Measurements from ENCODE around the gene UTP25.

UTP25 gene

DNA sequence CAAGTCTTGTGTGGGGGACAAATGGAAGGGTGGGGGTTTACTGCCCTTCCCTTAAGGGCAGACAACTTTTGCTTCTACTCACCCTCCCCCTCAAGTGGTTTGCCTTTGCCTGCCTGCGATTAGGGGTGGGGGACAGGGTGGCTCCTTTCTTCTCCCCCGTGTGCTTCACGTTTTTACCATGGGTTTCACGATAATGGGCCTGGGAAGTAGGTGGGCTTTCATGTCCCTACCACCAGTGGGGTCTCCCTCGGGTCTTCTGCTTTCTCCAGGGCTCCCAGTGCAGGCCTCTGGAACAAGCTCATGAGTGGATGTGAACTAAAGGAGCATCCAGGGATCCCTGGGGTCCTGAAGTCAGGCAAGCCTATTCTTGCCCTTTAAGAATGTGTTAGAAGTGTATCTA is 21.6 kb downstream of the UTP25 start:
- Mint-ChIP-seq H3K36me3 (peaks cover 66% of the 10 kb centered on the region), H3K27me3 (no peaks in the 10 kb centered on the region), H3K4me1 (peaks cover 13% of the 10 kb centered on the region), H3K27ac (no peak overlapping the region), H3K4me3 (no peak overlapping the region), H3K9me3 (no peaks in the 10 kb centered on the region)
- no peak for ATAC-seq

GRCh38 chr1:209850342-209850979 is 22.7 kb downstream of the UTP25 start:
- H3K9me3 Mint-ChIP-seq, result no peaks in the 10 kb centered on the region
- no peak overlapping the region for H3K4me3 Mint-ChIP-seq
- H3K4me1 Mint-ChIP-seq, result peaks cover 13% of the 10 kb centered on the region
- H3K36me3 Mint-ChIP-seq, result peaks cover 60% of the 10 kb centered on the region
- peak overlapping the region; percentile 65 for H3K27ac Mint-ChIP-seq
- no peaks in the 10 kb centered on the region for H3K27me3 Mint-ChIP-seq
- ATAC-seq, result no peak

- Mint-ChIP-seq H3K27ac (no peak overlapping the region), H3K9me3 (no peaks in the 10 kb centered on the region), H3K27me3 (no peaks in the 10 kb centered on the region), H3K4me1 (peaks cover 13% of the 10 kb centered on the region), H3K36me3 (peaks cover 46% of the 10 kb centered on the region), H3K4me3 (no peak overlapping the region)
- ATAC-seq, result no peak
These were observed 25.9 kb downstream of the UTP25 start for GRCh38 chr1:209853676-209854075.

DNA sequence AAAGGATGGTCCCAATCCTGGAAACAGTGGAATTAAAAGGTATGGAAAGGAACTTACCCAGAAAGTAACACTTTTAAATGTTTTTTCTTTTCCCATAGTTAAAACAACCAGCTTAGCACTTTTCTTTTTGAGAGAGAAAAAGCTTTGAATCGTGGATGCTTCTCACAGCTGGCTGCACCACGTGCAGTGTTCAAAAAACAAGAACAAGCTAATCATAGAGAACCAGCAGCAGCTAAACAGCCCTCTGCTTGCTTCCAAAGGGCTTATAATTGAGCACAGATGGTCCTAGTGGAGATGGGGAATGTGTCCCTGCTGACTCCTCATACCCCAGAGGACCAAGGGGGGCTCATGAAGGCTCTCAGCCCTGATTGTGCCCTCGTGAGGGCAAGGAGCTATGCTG is 26.4 kb downstream of the UTP25 start:
- Mint-ChIP-seq H3K27me3 (no peaks in the 10 kb centered on the region), H3K4me1 (peaks cover 13% of the 10 kb centered on the region), H3K27ac (no peak overlapping the region), H3K4me3 (no peak overlapping the region), H3K9me3 (no peaks in the 10 kb centered on the region), H3K36me3 (peaks cover 42% of the 10 kb centered on the region)
- no peak for ATAC-seq

- H3K36me3 Mint-ChIP-seq, result peaks cover 33% of the 10 kb centered on the region
- H3K27ac Mint-ChIP-seq, result no peak overlapping the region
- H3K27me3 Mint-ChIP-seq, result no peaks in the 10 kb centered on the region
- no peaks in the 10 kb centered on the region for H3K9me3 Mint-ChIP-seq
- no peak overlapping the region for H3K4me3 Mint-ChIP-seq
- ATAC-seq, result no peak
- H3K4me1 Mint-ChIP-seq, result peaks cover 7% of the 10 kb centered on the region
These were observed 27.2 kb downstream of the UTP25 start for GRCh38 chr1:209855006-209855405.

GRCh38 chr1:209855623-209856022 is 27.9 kb downstream of the UTP25 start:
- no peaks in the 10 kb centered on the region for H3K9me3 Mint-ChIP-seq
- H3K36me3 Mint-ChIP-seq, result peaks cover 27% of the 10 kb centered on the region
- no peak for ATAC-seq
- H3K27ac Mint-ChIP-seq, result no peak overlapping the region
- H3K4me3 Mint-ChIP-seq, result no peak overlapping the region
- no peaks in the 10 kb centered on the region for H3K27me3 Mint-ChIP-seq
- peaks cover under 1% of the 10 kb centered on the region for H3K4me1 Mint-ChIP-seq

GRCh38 chr1:209858561-209859103 is 30.9 kb downstream of the UTP25 start:
- Mint-ChIP-seq H3K36me3 (peaks cover 16% of the 10 kb centered on the region), H3K4me1 (no peaks in the 10 kb centered on the region), H3K27ac (no peak overlapping the region), H3K4me3 (no peak overlapping the region), H3K27me3 (peaks cover 20% of the 10 kb centered on the region), H3K9me3 (no peaks in the 10 kb centered on the region)
- no peak for ATAC-seq

DNA sequence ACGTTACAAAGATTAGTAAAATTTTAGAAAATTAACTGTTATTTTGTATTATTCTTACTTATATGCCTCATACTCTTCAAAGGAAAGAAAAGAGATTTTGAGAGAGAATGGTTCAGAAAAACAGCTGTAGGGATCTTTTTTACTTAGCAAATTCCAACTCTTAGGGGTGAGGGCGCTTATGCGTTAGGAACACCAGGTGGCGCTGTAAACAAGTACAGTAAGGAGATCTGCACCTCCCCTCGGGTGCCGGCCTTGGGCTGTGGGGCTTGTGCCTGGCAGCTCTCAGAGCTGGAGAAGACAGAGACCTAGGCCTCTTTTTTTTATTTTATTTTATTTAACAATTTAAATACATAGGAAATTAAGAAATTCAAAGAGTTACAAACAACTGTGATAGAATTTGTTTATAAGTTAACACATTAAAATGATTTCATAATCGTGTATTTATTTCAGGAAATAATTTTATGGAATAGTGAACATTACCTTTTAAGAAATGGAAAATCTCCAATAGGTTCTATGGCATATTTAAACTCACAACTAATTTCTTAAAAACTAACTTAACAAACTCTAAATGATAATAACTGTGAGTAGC is 32.6 kb downstream of the UTP25 start:
- peaks cover 32% of the 10 kb centered on the region for H3K27me3 Mint-ChIP-seq
- H3K4me3 Mint-ChIP-seq, result no peak overlapping the region
- no peaks in the 10 kb centered on the region for H3K4me1 Mint-ChIP-seq
- no peaks in the 10 kb centered on the region for H3K9me3 Mint-ChIP-seq
- peak; percentile 85 for ATAC-seq
- H3K27ac Mint-ChIP-seq, result no peak overlapping the region
- H3K36me3 Mint-ChIP-seq, result peaks cover 13% of the 10 kb centered on the region

DNA sequence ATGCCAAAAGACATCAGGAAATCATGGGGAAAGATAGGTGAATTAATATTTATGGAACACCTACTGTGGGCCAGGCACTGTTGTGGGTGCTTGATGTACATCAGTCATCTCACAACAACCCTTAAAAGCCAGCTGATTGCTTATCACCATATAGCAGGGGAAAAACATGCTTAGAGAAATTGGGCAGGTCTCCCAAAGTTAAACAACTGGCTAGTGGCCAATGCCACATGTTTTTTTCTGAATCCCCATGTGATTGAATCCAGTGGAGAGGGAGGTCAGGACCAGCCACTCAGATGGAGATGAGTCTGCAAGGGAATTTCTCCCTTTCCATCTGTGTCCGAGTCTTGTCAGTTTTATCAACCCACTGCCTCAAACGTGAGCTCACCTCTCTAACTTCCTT is 33.5 kb downstream of the UTP25 start:
- Mint-ChIP-seq H3K9me3 (no peaks in the 10 kb centered on the region), H3K4me3 (no peak overlapping the region), H3K27ac (no peak overlapping the region), H3K27me3 (peaks cover 32% of the 10 kb centered on the region), H3K36me3 (peaks cover 13% of the 10 kb centered on the region), H3K4me1 (no peaks in the 10 kb centered on the region)
- ATAC-seq, result no peak

DNA sequence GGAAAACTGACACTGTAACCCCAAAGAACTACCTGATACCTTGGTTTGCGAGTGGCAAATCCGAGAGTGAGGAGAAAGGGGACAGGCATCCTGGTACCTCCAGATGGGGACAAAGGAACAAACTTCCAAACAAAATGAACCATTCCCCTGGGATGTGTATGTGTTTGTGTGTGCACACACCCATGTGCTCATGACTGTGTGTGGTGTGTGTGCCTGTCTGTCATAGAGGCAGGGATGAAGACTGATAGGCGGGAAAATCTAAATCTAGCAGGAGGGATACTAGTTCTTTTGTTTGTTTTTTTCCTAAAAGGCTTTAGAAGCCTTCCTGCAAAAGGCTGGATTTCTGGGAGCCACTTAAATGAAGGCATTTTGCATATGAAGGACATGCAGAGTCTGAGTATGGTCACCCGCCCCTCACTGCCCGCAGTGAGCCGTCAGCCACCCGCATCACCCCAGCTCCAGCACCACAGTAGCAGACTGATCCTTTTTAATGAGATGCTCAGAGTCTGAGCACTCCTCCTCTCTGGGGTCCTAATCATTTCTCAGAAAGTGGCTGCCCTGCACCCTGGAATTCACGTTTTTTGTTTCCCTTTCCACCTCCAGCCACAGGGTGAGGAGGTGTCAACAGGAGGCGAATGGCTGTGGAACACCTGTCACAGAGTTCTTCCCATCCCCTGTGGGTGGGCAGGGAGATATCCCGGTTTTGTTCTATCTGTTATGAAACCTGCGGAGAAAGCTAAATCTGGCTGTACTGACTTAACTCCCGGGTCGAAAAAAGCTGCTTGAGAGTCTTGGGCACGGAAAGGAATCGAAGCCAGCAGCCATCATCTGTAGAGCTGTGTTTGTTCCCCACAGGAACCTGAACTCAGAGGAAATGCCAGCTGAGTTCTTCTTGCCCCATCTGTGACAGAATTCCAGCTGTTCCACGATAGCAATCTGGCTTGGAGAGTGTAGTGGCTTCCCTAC is 34.9 kb downstream of the UTP25 start:
- no peak overlapping the region for H3K27ac Mint-ChIP-seq
- no peak for ATAC-seq
- no peak overlapping the region for H3K4me3 Mint-ChIP-seq
- peaks cover 3% of the 10 kb centered on the region for H3K9me3 Mint-ChIP-seq
- peaks cover 6% of the 10 kb centered on the region for H3K36me3 Mint-ChIP-seq
- H3K4me1 Mint-ChIP-seq, result no peaks in the 10 kb centered on the region
- H3K27me3 Mint-ChIP-seq, result peaks cover 32% of the 10 kb centered on the region

GRCh38 chr1:209863766-209864485 is 36.2 kb downstream of the UTP25 start:
- no peak overlapping the region for H3K4me3 Mint-ChIP-seq
- H3K27ac Mint-ChIP-seq, result no peak overlapping the region
- no peaks in the 10 kb centered on the region for H3K4me1 Mint-ChIP-seq
- H3K27me3 Mint-ChIP-seq, result peaks cover 41% of the 10 kb centered on the region
- H3K36me3 Mint-ChIP-seq, result no peaks in the 10 kb centered on the region
- peaks cover 6% of the 10 kb centered on the region for H3K9me3 Mint-ChIP-seq
- no peak for ATAC-seq

DNA sequence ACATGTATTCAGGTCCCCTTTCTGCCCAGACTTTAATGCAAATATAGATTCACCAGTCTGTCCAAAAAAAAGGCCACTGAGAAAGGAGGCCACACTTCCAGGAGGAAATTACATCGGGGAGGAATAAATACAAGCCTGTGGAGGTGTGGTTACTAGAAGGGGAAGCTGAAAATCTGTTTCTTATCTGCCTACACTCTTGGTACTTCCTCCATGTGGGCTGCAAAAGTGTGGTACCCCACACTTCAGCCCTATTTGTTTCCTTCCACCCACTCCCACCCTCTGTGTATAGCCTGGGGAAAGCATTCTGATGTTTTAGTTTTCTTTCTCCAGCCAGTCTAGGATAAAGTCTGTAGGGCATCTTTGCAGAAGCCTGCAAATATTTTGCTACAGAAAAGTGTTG is 38.4 kb downstream of the UTP25 start:
- Mint-ChIP-seq H3K4me1 (no peaks in the 10 kb centered on the region), H3K27me3 (peaks cover 42% of the 10 kb centered on the region), H3K36me3 (no peaks in the 10 kb centered on the region), H3K9me3 (peaks cover 6% of the 10 kb centered on the region), H3K27ac (no peak overlapping the region), H3K4me3 (no peak overlapping the region)
- ATAC-seq, result no peak

- H3K4me3 Mint-ChIP-seq, result no peak overlapping the region
- peaks cover 6% of the 10 kb centered on the region for H3K9me3 Mint-ChIP-seq
- H3K36me3 Mint-ChIP-seq, result no peaks in the 10 kb centered on the region
- no peaks in the 10 kb centered on the region for H3K4me1 Mint-ChIP-seq
- no peak for ATAC-seq
- H3K27me3 Mint-ChIP-seq, result peaks cover 28% of the 10 kb centered on the region
- no peak overlapping the region for H3K27ac Mint-ChIP-seq
These were observed 41.7 kb downstream of the UTP25 start for GRCh38 chr1:209869291-209870149.

DNA sequence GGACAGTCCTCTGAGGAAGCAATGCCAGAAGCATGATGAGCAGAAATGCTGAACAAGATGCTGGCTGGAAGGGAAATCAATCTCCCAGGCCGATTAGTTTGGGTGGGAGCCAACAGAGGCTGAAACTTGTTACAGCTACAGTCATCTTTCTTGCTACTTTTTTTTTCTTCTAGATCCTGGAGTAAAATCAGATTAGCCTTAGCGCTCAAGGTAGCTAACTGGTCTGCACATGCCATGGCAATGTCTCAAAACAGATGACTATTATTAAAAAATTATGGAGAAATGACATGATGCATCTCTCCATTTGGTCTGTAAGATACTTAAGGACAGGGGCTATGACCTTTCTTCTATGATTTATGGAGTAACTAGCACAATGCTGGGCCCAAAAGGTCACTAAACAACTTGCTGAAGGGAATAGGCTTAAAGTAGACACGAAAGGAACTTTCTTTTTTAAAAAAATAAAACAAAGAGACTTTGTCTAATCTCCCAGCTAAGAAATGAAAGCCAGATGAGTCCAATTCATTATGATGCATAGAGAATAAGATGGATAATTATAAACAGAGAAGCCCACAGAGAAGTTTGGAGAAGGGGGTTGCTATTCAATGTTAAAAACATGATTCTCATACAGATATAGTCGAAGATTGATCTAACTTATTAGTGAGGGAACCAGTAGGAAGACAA is 42.5 kb downstream of the UTP25 start:
- Mint-ChIP-seq H3K27ac (no peak overlapping the region), H3K4me1 (no peaks in the 10 kb centered on the region), H3K36me3 (no peaks in the 10 kb centered on the region), H3K9me3 (peaks cover 6% of the 10 kb centered on the region), H3K27me3 (peaks cover 22% of the 10 kb centered on the region), H3K4me3 (no peak overlapping the region)
- no peak for ATAC-seq
